ENCODE results near the gene CCDC34. TPM values are rescaled to one million over a fixed set of nuclear protein-coding genes. Genes with fewer than 3 reads are reported as not detected.

Gene CCDC34
- total RNA-seq, 3 donors from 2014 or later, result 7.2 to 11.2 (median 10.1) TPM

DNA sequence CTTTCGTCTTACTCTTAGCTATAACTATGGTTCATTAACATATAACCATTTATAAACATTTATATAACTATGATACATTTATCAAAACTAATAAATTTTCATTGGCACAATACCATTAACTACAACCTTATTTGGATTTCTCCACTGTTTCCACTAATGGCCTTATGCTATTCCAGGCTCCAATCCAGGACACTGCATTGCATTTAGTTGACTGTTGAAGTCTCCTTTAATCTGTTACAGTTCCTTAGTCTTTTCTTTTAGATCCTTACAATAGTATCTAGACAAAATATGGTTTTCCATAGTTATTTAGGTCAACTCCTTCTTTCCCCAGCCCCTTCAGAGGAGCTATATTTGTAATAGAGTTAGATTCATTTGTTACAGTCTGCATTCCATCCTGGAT is 47.2 kb downstream of the CCDC34 start:
- no peaks in the 10 kb centered on the region for H3K4me1 ChIP-seq (ENCODE audit: low read depth)
- H3K36me3 ChIP-seq (ENCODE audit: low read depth), result no peaks in the 10 kb centered on the region
- H3K4me3 ChIP-seq, result no peak overlapping the region
- no peak for TF ChIP-seq CTCF (IDR thresholded peaks at IDR 0.05)
- intact Hi-C loops (cut with DNase I, micrococcal nuclease), result no loop called here
- no peaks in the 10 kb centered on the region for H3K9me3 ChIP-seq
- no peak for DNase-seq
- no peak for ATAC-seq

- no peaks in the 10 kb centered on the region for H3K9me3 ChIP-seq
- intact Hi-C loops (cut with DNase I, micrococcal nuclease), result no loop called here
- DNase-seq (no peak), ATAC-seq (no peak)
- H3K36me3 ChIP-seq (ENCODE audit: low read depth), result no peaks in the 10 kb centered on the region
- H3K4me3 ChIP-seq, result no peak overlapping the region
- no peaks in the 10 kb centered on the region for H3K4me1 ChIP-seq (ENCODE audit: low read depth)
- no peak for TF ChIP-seq CTCF (IDR thresholded peaks at IDR 0.05)
Observed at GRCh38 chr11:27313157-27313821, 49.7 kb downstream of the CCDC34 start.

- H3K36me3 ChIP-seq (ENCODE audit: low read depth), result no peaks in the 10 kb centered on the region
- H3K9me3 ChIP-seq, result no peaks in the 10 kb centered on the region
- H3K4me3 ChIP-seq, result no peak overlapping the region
- TF ChIP-seq CTCF (IDR thresholded peaks at IDR 0.05), result no peak
- H3K4me1 ChIP-seq (ENCODE audit: low read depth), result no peaks in the 10 kb centered on the region
- ATAC-seq, result no peak
- intact Hi-C loops (cut with DNase I, micrococcal nuclease), result no loop called here
- no peak for DNase-seq
Observed at GRCh38 chr11:27312110-27312509, 50.9 kb downstream of the CCDC34 start.

- no peak for TF ChIP-seq CTCF (IDR thresholded peaks at IDR 0.05)
- Histone ChIP-seq H3K36me3 (ENCODE audit: low read depth) (no peaks in the 10 kb centered on the region), H3K4me3 (no peak overlapping the region), H3K4me1 (ENCODE audit: low read depth) (no peaks in the 10 kb centered on the region), H3K9me3 (no peaks in the 10 kb centered on the region)
- intact Hi-C loops (cut with DNase I, micrococcal nuclease), result no loop called here
- DNase-seq, result no peak
- no peak for ATAC-seq
Observed at GRCh38 chr11:27310707-27311106, 52.3 kb downstream of the CCDC34 start.

GRCh38 chr11:27310182-27310581 is 52.8 kb downstream of the CCDC34 start:
- no peak for ATAC-seq
- Histone ChIP-seq H3K9me3 (no peaks in the 10 kb centered on the region), H3K4me1 (ENCODE audit: low read depth) (no peaks in the 10 kb centered on the region), H3K36me3 (ENCODE audit: low read depth) (no peaks in the 10 kb centered on the region), H3K4me3 (no peak overlapping the region)
- TF ChIP-seq CTCF (IDR thresholded peaks at IDR 0.05), result no peak
- no peak for DNase-seq
- intact Hi-C loops (cut with DNase I, micrococcal nuclease), result no loop called here

- no peaks in the 10 kb centered on the region for H3K4me1 ChIP-seq (ENCODE audit: low read depth)
- no peak for ATAC-seq
- TF ChIP-seq CTCF (IDR thresholded peaks at IDR 0.05), result no peak
- no peak for DNase-seq
- intact Hi-C loops (cut with DNase I, micrococcal nuclease), result no loop called here
- no peaks in the 10 kb centered on the region for H3K36me3 ChIP-seq (ENCODE audit: low read depth)
- H3K4me3 ChIP-seq, result no peak overlapping the region
- no peaks in the 10 kb centered on the region for H3K9me3 ChIP-seq
Observed at GRCh38 chr11:27309046-27309445, 54.0 kb downstream of the CCDC34 start.

Measured in mucosa of descending colon (tissue), 3 donors.